NCI-H748 treated with DMSO at 0.1 percent for 48 hours (cell line): ENCODE data around the gene ERF.

Experiments
- DNase-seq: peaks from one replicate; lab custom pipeline; 2025; lab: John Stamatoyannopoulos, UW

The ERF gene

DNA sequence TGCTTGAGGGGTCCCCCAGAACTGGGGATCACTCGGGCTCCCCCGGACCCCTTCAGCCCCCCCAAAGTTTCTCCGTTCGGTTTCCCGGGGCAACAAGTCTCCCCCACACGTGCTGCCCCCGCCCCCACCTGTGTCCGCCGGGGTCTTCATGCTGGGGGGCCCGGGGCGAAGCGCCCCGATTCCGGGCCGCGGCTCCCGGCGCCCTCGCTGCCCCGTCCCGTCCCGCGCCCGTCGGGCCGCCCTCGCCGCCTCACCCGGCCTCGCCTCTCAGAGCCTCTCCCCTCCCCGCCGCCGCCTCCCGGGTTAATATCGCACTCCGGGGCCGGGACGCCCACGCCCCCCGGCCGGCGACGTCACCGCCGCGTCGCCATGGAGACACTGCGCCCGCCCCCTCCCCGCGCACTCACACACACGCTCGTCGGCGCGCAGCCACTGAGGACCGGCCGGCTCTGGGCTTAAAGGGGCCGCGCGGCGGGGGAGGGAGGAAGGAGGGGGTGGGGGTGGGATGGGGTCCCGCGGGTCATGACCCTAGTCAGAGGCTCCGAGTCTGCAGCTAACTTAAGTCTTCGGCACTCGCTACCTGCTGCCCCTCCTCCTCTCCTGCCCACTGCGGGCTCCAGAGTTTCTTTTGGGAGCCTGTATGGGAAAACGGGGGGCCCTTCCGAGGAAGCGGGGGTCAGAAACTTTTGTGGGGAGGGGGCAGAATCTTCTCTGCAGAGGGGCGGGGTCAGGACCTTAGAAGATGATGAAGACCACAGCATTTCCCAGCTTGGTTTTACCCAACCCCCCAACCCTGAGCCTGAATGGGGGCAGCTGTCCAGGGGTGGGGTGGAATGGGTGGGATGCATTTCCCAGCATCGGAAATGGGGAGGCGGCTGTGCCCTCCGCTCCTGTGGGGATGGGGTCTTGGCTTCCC, at the start of gene ERF:
Gene ERF, minus strand, starts transcription at position 279 of the 916 bp plus-strand sequence. Its CDS starts 129 bp downstream, at position 150.
- DNase-seq, result peak; percentile 83

DNA sequence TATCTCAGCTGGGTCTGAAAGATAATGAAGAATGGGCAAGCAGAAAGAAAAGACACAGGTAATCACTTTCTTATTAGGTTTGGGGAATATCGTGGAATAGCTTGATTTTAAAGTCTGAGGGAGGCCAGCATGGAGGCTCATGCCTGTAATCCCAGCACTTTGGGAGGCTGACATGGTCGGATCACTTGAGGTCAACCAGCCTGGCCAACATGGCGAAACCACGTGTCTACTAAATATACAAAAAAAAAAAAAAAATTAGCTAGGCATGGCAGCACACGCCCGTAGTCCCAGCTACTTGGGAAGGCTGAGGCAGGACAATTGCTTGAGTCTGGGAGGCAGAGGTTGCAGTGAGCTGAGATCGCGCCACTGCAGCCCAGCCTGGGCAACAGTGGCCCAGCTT, 48.9 kb upstream of the ERF start:
- DNase-seq, result no peak

DNA sequence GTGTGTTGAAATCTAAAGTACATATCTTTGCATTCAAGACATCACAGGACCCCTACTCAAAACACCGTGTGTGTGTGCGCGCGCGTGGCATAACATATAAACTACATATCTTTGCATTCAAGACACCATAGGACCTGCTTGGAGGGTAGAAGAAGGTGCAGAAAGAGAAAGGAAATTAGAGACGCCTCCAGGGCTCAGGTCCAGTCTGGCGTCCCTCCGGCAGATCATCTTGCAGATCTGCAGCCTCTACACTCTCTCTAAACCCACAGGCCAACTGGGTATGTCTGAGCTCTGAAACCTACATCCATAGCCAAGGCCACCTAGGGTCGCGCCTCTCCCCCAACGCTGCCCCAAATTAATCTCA, 48.2 kb upstream of the ERF start:
- no peak for DNase-seq

GRCh38 chr19:42301646-42302203, 46.8 kb upstream of the ERF start, which contains the start of gene PRR19:
Gene PRR19, plus strand, starts transcription at chr19:42302132. Its CDS starts 7,453 bp downstream, at chr19:42309585.
- DNase-seq, result no peak

GRCh38 chr19:42297039-42297438, 42.1 kb upstream of the ERF start:
- DNase-seq, result no peak

DNA sequence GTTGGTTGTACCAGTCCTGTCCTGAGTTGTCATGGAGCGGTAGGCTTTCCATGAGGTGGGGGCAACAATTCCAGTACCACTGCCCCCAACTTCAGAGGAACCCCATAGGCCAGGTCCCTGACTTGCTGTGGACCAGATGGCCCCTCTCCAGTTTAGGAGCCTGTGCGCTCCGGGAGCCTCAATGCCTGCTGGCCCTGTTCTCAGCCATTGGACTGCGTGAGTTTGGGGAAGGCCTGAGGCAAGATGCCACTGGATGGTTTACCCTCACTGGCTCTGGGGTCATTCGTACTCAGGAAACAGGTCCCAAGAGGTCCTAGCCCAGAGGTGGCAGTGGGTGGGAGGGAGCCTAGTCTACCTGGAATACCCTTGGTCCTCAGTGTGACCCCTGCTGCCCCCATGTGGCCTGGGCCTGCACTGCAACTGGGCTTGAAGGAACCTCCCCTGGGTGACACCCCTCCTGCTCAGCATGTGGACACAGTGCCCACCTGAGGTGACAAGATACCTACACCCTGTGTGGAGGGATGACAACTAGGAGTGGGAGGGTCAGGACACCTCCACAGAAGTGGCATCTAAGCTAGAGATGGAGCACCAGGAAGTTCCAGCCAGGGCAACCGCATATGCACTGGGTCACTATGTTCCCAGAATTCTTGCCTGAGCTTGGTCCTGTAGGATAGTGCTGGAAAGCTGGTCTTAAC, 41.0 kb upstream of the ERF start:
- peak; percentile 64 for DNase-seq

DNA sequence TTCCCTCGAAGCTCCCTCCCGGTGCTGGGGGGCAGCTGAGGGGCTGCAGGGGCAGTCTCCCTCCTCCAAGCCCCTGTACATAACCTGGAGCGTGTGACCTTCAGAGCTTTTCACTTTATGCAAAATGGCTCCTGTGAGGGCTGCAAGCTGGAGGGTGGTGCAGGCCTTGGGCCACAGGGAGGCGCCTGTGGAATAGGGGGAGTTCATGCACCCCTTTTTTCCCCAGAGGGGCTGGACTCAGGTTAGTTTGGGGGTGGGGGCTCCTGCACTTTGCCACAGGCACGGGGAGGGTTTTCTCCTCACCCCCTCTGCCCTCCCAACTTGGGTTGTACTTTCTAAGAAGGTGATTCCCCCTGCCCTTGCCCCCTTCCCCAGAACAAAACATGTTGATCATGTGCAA, 40.4 kb upstream of the ERF start:
- no peak for DNase-seq

DNA sequence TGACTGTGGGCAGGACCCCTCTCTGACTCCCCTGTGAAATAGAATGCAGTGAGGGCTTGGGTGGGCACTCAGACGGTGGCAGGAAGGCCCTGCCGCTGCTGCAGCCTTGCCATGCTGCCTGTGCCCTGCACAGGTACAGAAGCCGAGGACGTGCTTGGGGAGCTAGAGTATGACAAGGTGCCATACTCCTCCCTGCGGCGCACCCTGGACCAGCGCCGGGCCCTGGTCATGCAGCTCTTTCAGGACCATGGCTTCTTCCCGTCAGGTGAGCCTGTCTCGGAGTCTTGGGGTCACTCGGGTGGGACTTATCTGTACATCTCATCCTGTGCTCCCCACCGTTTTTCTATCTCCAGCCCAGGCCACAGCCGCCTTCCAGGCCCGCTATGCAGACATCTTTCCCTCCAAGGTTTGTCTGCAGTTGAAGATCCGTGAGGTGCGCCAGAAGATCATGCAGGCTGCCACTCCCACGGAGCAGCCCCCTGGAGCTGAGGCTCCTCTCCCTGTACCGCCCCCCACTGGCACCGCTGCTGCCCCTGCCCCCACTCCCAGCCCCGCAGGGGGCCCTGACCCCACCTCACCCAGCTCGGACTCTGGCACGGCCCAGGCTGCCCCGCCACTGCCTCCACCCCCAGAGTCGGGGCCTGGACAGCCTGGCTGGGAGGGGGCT, 39.7 kb upstream of the ERF start:
- DNase-seq, result no peak

DNA sequence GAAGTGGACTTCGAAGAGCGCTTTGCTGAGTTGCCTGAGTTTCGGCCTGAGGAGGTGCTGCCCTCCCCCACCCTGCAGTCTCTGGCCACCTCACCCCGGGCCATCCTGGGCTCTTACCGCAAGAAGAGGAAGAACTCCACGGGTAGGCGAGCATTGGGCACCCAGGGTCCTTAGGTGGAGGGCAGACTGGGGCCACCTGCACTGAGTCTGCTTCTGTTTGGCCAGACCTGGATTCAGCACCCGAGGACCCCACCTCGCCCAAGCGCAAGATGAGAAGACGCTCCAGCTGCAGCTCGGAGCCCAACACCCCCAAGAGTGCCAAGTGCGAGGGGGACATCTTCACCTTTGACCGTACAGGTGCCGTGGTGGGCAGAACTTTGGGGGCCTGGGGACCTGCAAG, 39.0 kb upstream of the ERF start:
- DNase-seq, result no peak

DNA sequence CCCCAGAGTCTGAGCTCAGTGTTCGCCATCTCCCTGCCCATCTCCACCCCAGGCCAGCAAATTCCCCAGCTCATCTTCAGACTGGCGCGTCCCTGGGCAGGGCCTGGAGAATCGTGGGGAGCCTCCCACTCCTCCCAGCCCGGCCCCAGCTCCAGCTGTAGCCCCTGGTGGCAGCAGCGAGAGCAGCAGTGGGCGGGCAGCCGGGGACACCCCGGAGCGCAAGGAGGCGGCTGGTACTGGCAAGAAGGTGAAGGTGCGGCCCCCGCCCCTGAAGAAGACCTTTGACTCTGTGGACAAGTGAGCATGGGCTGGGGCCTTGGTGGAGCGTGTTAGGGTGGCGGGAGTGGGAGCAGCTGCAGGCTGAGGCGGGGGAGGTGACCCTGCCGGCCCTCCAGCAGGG, 38.6 kb upstream of the ERF start:
- no peak for DNase-seq

DNA sequence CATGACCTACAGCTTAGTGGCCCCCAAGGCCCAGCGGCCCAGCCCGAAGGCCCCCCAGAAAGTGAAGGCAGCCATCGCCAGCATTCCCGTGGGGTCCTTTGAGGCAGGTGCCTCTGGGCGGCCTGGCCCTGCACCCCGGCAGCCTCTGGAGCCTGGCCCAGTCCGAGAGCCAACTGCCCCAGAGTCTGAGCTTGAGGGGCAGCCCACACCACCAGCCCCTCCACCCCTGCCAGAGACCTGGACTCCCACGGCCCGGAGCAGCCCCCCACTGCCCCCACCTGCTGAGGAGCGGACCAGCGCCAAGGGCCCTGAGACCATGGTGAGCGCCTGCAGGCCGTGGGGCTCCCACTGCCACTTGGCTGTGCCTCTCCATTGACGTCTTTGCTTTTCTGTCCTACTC, 38.0 kb upstream of the ERF start:
- no peak for DNase-seq

DNA sequence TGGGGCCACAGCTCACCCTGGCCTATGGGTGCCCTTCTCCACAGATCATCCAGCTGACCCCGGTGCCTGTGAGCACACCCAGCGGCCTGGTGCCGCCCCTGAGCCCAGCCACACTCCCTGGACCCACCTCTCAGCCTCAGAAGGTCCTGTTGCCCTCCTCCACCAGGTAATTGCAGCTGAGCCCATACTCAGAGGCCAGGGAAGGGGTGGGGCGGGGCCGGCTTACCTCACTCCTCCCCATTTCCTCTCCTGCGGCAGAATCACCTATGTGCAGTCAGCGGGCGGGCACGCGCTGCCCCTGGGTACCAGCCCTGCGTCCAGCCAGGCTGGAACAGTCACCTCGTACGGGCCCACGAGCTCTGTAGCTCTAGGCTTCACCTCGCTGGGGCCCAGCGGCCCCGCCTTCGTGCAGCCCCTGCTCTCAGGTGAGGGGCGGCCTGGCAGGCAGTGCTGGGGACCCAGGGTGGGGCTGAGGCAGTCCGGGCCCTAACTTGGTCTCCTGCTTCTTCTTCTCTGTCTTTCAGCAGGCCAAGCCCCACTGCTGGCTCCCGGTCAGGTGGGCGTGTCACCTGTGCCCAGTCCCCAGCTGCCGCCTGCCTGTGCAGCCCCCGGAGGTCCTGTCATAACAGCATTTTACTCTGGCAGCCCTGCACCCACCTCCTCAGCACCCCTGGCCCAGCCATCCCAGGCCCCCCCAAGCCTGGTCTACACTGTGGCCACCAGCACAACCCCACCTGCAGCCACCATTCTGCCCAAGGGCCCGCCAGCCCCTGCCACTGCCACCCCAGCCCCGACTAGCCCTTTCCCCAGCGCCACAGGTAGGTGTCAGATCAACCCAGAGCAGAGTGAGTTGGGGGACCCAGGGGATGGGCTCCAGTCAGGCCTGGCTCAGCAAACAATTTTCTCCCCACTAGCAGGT, 37.4 kb upstream of the ERF start:
- no peak for DNase-seq

DNA sequence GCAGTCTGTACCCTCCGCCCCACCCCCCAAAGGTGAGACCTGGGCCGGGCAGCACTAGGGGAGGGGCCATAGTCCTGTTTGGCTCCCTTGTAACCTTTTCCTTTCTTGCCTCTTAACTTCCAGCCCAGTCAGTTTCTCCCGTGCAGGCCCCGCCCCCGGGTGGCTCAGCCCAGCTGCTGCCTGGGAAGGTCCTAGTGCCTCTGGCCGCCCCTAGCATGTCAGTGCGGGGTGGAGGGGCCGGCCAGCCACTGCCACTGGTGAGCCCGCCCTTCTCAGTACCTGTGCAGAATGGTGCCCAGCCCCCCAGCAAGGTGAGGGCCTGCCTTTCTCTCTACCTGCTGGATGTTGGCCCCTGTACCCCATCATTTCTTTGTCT, 36.5 kb upstream of the ERF start:
- DNase-seq, result no peak

- DNase-seq, result no peak
These were observed 35.9 kb upstream of the ERF start for GRCh38 chr19:42290523-42291434.

DNA sequence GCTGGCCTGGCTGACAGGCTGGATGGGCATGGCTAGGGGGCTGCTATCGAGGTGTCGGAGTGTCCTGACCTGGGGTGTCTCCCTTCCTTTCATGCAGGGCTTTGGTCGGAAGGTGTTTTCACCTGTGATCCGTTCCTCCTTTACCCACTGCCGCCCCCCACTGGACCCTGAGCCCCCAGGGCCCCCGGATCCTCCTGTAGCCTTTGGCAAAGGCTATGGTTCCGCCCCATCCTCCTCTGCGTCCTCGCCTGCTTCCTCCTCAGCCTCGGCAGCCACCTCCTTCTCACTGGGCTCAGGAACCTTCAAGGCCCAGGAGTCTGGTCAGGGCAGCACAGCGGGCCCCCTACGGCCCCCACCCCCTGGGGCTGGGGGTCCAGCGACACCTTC, 35.2 kb upstream of the ERF start:
- DNase-seq, result no peak

DNA sequence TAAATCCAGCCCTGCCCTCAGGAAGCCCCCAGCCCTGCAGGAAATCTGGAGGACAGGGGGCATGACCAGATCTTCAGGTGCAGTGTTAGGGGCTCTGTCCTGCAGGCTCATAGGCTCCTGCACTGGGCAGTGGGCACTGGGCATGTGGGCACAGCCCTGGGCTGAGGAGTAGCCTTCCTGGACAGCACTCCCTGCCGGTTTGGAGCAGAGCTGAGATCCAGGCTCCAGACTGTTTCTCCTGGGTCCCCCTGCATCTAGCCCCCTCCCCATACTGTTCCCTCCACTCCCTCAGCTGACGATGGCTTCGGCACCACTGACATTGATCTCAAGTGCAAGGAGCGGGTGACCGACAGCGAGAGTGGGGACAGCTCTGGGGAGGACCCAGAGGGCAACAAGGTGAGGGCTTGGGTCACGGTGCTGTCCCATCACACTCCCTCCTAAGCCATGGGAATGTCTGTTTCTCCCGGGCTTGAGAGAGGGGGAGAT, 34.7 kb upstream of the ERF start:
- no peak for DNase-seq

- no peak for DNase-seq
These were observed 34.1 kb upstream of the ERF start for GRCh38 chr19:42288881-42289555.

- DNase-seq, result no peak
These were observed 33.5 kb upstream of the ERF start for GRCh38 chr19:42288387-42288786.

- DNase-seq, result no peak
These were observed 32.8 kb upstream of the ERF start for GRCh38 chr19:42287827-42288107.
